DND-41 (cell line): ENCODE measurements around the gene CLDN7.

Experiments
- ATAC-seq: fragments of 200-7000 bp; cut with Tn5 transposase; 3 replicates; pipeline ENCODE4 v1.9.1; 2021; ENCODE audit warnings: low read depth; ENCODE audit not compliant: insufficient read depth
- DNase-seq: peaks from one replicate; pipeline ENCODE4 v3.0.0-alpha.2; 2020
- H2AFZ ChIP-seq: 2 replicates; pipeline ENCODE4 v1.6.0; 2012; ENCODE audit warnings: low read depth, low read length
- H3K27ac ChIP-seq: 2 replicates; pipeline ENCODE4 v1.5.1; 2012; ENCODE audit warnings: low read length, inconsistent platforms
- H3K27me3 ChIP-seq: fragments of 200-600 bp; sonication (generic); 2 replicates; pipeline ENCODE4 v1.6.0; 2012; ENCODE audit warnings: low read length, mild to moderate bottlenecking, inconsistent platforms; ENCODE audit not compliant: insufficient read depth, poor library complexity
- H3K36me3 ChIP-seq: 2 replicates; pipeline ENCODE4 v1.5.1; 2012; ENCODE audit warnings: low read length, inconsistent platforms; ENCODE audit not compliant: insufficient read depth
- H3K4me1 ChIP-seq: 2 replicates; pipeline ENCODE4 v1.5.1; 2012; ENCODE audit warnings: mild to moderate bottlenecking, low read length; ENCODE audit not compliant: insufficient read depth
- H3K4me2 ChIP-seq: 2 replicates; pipeline ENCODE4 v1.6.0; 2012; ENCODE audit warnings: mild to moderate bottlenecking, moderate library complexity, low read length, inconsistent platforms; ENCODE audit not compliant: insufficient read depth
- H3K4me3 ChIP-seq, 2 experiments: fragments of 200-600 bp in 1 of 2; shearing (Covaris generic) in 1 of 2; 2 replicates each; pipeline ENCODE4 v1.5.1; 2012 to 2016; ENCODE audit warnings: inconsistent platforms in 2 of 2, low read length in 2 of 2, mild to moderate bottlenecking in 2 of 2, low read depth in 1 of 2, moderate library complexity in 1 of 2
- H3K79me2 ChIP-seq: 2 replicates; pipeline ENCODE4 v1.6.0; 2012; ENCODE audit warnings: low read length, inconsistent platforms; ENCODE audit not compliant: insufficient read depth
- H3K9ac ChIP-seq: 2 replicates; pipeline ENCODE4 v1.6.0; 2012; ENCODE audit warnings: low read depth, mild to moderate bottlenecking, inconsistent platforms, low read length, moderate library complexity
- H3K9me3 ChIP-seq: 2 replicates; pipeline ENCODE4 v1.5.1; 2012; ENCODE audit warnings: low read length, moderate library complexity, mild to moderate bottlenecking, inconsistent platforms; ENCODE audit not compliant: insufficient read depth, severe bottlenecking
- H4K20me1 ChIP-seq: 2 replicates; pipeline ENCODE4 v1.6.0; 2012; ENCODE audit warnings: low read length; ENCODE audit not compliant: insufficient read depth
- EZH2 ChIP-seq: IDR thresholded peaks from 3 replicates; pipeline ENCODE4 v1.6.1; 2012; ENCODE audit warnings: borderline replicate concordance, low read depth, mild to moderate bottlenecking, moderate library complexity, low read length, inconsistent platforms; ENCODE audit not compliant: severe bottlenecking
- TF ChIP-seq, protein P1 (sequence below): IDR thresholded peaks from 2 replicates; pipeline ENCODE4 v1.5.1; 2012; ENCODE audit warnings: borderline replicate concordance, low read length, moderate library complexity, mild to moderate bottlenecking; ENCODE audit not compliant: poor library complexity, severe bottlenecking; ENCODE audit errors: extremely low read depth

The CLDN7 gene

DNA sequence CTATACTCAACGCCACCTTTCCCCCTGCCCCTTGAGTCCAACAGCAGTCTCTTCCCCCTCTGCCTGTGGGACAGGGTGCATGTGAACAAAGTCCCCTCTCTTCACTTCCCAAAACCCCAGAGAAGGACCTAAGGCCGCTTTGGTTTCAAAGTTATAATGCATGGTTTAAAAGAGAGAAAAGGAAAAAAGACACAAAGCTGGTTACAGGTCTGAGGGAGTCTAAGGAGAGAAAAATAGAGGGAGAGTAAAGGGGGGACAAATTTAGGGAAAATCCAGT is 18.9 kb downstream of the CLDN7 start:
- H4K20me1 ChIP-seq = peaks cover 25% of the 10 kb centered on the region
- peak overlapping the region; percentile 55; the same call in 1 of the 2 replicates for H2AFZ ChIP-seq
- H3K79me2 ChIP-seq = peaks cover 60% of the 10 kb centered on the region
- peaks cover 46% of the 10 kb centered on the region for H3K36me3 ChIP-seq
- DNase-seq (no peak), ATAC-seq (no peak)
- no peaks in the 10 kb centered on the region for H3K27me3 ChIP-seq
- H3K9ac ChIP-seq = peak overlapping the region; percentile 66
- peak overlapping the region; percentile 72 for H3K4me2 ChIP-seq
- TF ChIP-seq, protein P1, sequence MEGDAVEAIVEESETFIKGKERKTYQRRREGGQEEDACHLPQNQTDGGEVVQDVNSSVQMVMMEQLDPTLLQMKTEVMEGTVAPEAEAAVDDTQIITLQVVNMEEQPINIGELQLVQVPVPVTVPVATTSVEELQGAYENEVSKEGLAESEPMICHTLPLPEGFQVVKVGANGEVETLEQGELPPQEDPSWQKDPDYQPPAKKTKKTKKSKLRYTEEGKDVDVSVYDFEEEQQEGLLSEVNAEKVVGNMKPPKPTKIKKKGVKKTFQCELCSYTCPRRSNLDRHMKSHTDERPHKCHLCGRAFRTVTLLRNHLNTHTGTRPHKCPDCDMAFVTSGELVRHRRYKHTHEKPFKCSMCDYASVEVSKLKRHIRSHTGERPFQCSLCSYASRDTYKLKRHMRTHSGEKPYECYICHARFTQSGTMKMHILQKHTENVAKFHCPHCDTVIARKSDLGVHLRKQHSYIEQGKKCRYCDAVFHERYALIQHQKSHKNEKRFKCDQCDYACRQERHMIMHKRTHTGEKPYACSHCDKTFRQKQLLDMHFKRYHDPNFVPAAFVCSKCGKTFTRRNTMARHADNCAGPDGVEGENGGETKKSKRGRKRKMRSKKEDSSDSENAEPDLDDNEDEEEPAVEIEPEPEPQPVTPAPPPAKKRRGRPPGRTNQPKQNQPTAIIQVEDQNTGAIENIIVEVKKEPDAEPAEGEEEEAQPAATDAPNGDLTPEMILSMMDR = no peak
- TF ChIP-seq EZH2 = no peak
- H3K27ac ChIP-seq = peak overlapping the region; percentile 94
- H3K4me3 ChIP-seq = peak overlapping the region in 1 of 2 experiments; percentile 87; a peak in 3 of 4 replicates
- H3K4me1 ChIP-seq = peaks cover 41% of the 10 kb centered on the region
- H3K9me3 ChIP-seq = no peaks in the 10 kb centered on the region

DNA sequence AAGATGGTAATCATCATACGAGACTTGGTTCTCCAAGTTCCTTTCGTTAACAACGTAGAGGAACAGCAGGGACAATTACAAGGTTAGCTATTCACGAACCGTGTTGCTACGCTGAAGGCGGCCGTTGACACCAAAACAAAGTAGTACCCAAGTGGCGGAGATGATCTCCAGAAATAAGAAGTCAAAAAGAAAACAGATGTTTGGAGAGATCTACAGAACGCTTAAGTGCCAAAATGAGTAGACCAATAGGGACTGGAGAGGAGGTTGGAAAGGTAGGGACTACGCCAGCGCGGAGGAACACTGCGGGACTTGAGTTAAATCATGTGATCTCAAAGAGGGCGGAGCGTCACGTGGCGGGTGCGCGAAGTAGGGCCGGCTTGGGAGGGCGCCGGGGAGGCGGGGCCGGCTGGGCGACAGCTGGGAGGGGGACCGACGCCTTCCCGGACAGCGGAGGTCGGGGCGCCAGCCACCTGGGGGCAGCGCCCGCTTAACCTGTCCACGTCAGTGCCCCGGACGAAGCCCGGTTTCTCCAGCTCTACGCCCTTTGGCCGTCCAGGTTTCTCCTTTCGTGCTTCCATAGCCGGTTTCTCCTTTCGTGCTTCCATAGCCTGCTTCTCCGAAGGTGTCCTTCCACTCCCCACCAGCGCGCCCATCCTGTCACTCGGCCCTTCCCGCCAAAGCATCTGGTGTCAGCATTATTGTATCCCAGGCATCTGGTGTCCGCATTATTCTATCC is 19.4 kb downstream of the CLDN7 start:
- H3K36me3 ChIP-seq = peaks cover 46% of the 10 kb centered on the region
- DNase-seq = peak; percentile 94
- TF ChIP-seq EZH2 = no peak
- TF ChIP-seq, protein P1 = no peak

DNA sequence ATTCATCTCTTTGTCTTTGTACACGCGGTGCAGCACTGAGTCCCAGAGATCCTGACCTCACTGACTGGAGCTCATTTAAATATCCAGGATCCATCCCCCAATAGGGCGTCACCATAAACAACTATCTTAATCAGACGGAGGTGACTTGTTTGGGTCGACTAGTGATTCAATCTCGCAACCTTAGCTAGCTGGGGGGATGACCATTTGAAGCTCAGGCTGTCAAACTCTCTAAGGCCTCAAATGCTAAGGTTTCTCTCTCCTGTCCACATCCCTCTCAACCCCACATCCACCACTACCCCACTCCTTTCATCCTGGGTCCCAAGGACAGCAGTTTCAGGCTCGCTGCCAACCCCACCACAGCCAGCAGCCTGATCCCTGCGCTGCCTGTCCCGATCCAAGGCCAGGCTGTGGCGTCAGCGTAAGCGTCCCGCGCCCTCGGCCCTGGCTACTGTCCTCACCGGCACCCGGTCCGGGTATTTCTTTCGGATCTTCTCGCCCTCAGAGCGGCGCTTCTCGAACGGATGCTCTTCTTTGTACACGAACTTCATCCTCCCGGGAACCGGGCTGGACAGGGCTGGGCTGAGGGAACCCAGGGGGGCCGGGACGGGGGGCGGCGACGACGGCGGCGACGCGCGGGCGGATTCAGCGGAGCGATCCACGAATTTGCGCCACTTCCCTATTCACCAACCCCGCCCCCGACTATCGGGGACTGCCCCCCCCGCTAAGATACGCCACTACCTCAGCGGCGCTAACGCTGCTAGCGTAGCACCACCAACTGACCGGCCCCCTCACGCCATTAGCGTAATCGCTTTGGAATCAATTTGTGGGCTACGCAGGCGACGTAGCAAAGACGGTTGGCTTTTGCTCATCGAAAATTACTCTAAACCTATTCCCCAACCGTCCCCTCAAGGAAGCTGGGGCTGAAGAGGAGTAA is 20.2 kb downstream of the CLDN7 start, which contains the start of gene GABARAP:
Gene GABARAP (minus strand): TSS at position 667 of the 934 bp plus-strand sequence. CDS start 119 bp downstream, at position 548.
- Histone ChIP-seq H4K20me1 (peaks cover 20% of the 10 kb centered on the region), H3K27ac (peak within 1 kb of the TSS; percentile 94), H3K9me3 (no peaks in the 10 kb centered on the region), H3K36me3 (peaks cover 49% of the 10 kb centered on the region), H3K27me3 (no peaks in the 10 kb centered on the region), H2AFZ (peak within 1 kb of the TSS; percentile 89), H3K79me2 (peaks cover 60% of the 10 kb centered on the region), H3K4me2 (peak within 1 kb of the TSS; percentile 72), H3K4me1 (peaks cover 44% of the 10 kb centered on the region), H3K4me3 (peak within 1 kb of the TSS; percentile 68 to 87), H3K9ac (peak within 1 kb of the TSS; percentile 66)
- ATAC-seq = peak; percentile 3
- peak; percentile 89 for DNase-seq
- no peak for TF ChIP-seq EZH2
- TF ChIP-seq, protein P1 = no peak

More for the DNA sequence above, 19.4 kb downstream of the CLDN7 start:
- H3K79me2 ChIP-seq = peaks cover 60% of the 10 kb centered on the region
- H4K20me1 ChIP-seq = peaks cover 24% of the 10 kb centered on the region
- peak; percentile 41 for ATAC-seq
- H3K27ac ChIP-seq = peak overlapping the region; percentile 94
- peaks cover 41% of the 10 kb centered on the region for H3K4me1 ChIP-seq
- no peaks in the 10 kb centered on the region for H3K27me3 ChIP-seq
- peak overlapping the region; percentile 89 for H2AFZ ChIP-seq
- H3K9me3 ChIP-seq = no peaks in the 10 kb centered on the region
- peak overlapping the region; percentile 68 to 87 for H3K4me3 ChIP-seq
- peak overlapping the region; percentile 66 for H3K9ac ChIP-seq
- peak overlapping the region; percentile 72 for H3K4me2 ChIP-seq
